Uterus (tissue), 4 donors: Measurements from ENCODE around the gene YIPF6. TPM values are rescaled to one million over a fixed set of nuclear protein-coding genes. Genes with fewer than 3 reads are reported as not detected.

ENCODE experiments used
- DNase-seq, 2 donors: peaks; one replicate each; pipeline ENCODE4 v3.0.0-alpha.2; 2019 to 2020
- H3K27ac ChIP-seq, 2 donors: fragments of 200-600 bp; sonication (generic); 1 replicate in 1 of 2; 2 replicates in 1 of 2; pipeline ENCODE4 v1.5.1; 2016 to 2018
- H3K27me3 ChIP-seq, 2 donors: fragments of 200-600 bp; sonication (generic); one replicate each; pipeline ENCODE4 v1.5.1; 2018 to 2019; ENCODE audit warnings: control low read depth in 1 of 2
- H3K36me3 ChIP-seq, 2 donors: fragments of 200-600 bp; sonication (generic); one replicate each; pipeline ENCODE4 v1.5.1; 2019; ENCODE audit warnings: control low read depth in 1 of 2
- H3K4me1 ChIP-seq, 2 donors: fragments of 200-600 bp; sonication (generic); one replicate each; pipeline ENCODE4 v1.5.1; 2018 to 2019; ENCODE audit warnings: control low read depth in 1 of 2
- H3K4me3 ChIP-seq, 2 donors: fragments of 200-600 bp; sonication (generic); 1 replicate in 1 of 2; 2 replicates in 1 of 2; pipeline ENCODE4 v1.5.1; 2018 to 2019; ENCODE audit warnings: mild to moderate bottlenecking in 1 of 2
- H3K9me3 ChIP-seq, 2 donors: fragments of 200-600 bp; sonication (generic); one replicate each; pipeline ENCODE4 v1.5.1; 2019; ENCODE audit warnings: control low read depth in 1 of 2
- POLR2A ChIP-seq, 2 donors: fragments of 450-650 bp; IDR thresholded peaks; one replicate each; pipeline ENCODE4 v1.6.1; 2016; ENCODE audit warnings: antibody characterized with exemption in 2 of 2, mild to moderate bottlenecking in 1 of 2, moderate library complexity in 1 of 2
- intact Hi-C: fragments of 100-400 bp; cut with DNase I; formaldehyde crosslinking; loops from one replicate; pipeline ENCODE4 v1.15.1; 2023; ENCODE audit warnings: low total_unique reads
- total RNA-seq, 4 donors: library from RNA; depleted of rRNA in 3 of 4; stranded (reverse); fragments of >200 nt in 3 of 4; gene quantifications; one replicate each; pipeline versions ENCODE4 v1.1.0 to v1.2.4, GENCODE V29; 2014 to 2023
- TF ChIP-seq, protein P1 (sequence below), 4 experiments: fragments of 200-600 bp in 2 of 4; fragments of 450-650 bp in 2 of 4; sonication (generic) in 2 of 4; IDR thresholded peaks; one replicate each; pipeline ENCODE4 v1.5.1; 2016 to 2019; ENCODE audit warnings: antibody characterized with exemption in 4 of 4, mild to moderate bottlenecking in 2 of 4, moderate library complexity in 1 of 4
- donor health status: DM: yes; HTN: yes; CAD: no.

YIPF6 gene
- total RNA-seq, 4 donors from 2014 or later, result 9.0 to 53.5 (median 34.6) TPM

GRCh38 chrX:68533656-68534055 lies 34.8 kb downstream of the YIPF6 start:
- Histone ChIP-seq H3K4me3 (no peak overlapping the region), H3K9me3 (no peaks in the 10 kb centered on the region), H3K4me1 (no peaks in the 10 kb centered on the region), H3K36me3 (no peaks in the 10 kb centered on the region), H3K27me3 (no peaks in the 10 kb centered on the region), H3K27ac (no peak overlapping the region)
- DNase-seq, result no peak
- TF ChIP-seq, protein P1, sequence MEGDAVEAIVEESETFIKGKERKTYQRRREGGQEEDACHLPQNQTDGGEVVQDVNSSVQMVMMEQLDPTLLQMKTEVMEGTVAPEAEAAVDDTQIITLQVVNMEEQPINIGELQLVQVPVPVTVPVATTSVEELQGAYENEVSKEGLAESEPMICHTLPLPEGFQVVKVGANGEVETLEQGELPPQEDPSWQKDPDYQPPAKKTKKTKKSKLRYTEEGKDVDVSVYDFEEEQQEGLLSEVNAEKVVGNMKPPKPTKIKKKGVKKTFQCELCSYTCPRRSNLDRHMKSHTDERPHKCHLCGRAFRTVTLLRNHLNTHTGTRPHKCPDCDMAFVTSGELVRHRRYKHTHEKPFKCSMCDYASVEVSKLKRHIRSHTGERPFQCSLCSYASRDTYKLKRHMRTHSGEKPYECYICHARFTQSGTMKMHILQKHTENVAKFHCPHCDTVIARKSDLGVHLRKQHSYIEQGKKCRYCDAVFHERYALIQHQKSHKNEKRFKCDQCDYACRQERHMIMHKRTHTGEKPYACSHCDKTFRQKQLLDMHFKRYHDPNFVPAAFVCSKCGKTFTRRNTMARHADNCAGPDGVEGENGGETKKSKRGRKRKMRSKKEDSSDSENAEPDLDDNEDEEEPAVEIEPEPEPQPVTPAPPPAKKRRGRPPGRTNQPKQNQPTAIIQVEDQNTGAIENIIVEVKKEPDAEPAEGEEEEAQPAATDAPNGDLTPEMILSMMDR (IDR thresholded peaks at IDR 0.05), result no peak
- intact Hi-C loops, result no loop called here

GRCh38 chrX:68534691-68535090 lies 35.8 kb downstream of the YIPF6 start:
- no peaks in the 10 kb centered on the region for H3K9me3 ChIP-seq
- TF ChIP-seq, protein P1 (IDR thresholded peaks at IDR 0.05), result no peak
- no peak for TF ChIP-seq POLR2A (IDR thresholded peaks at IDR 0.05)
- no peaks in the 10 kb centered on the region for H3K36me3 ChIP-seq
- H3K27me3 ChIP-seq, result no peaks in the 10 kb centered on the region
- DNase-seq, result no peak
- intact Hi-C loops, result no loop called here
- no peak overlapping the region for H3K4me3 ChIP-seq
- no peak overlapping the region for H3K27ac ChIP-seq
- no peaks in the 10 kb centered on the region for H3K4me1 ChIP-seq

- DNase-seq, result no peak
- no peak for TF ChIP-seq POLR2A (IDR thresholded peaks at IDR 0.05)
- TF ChIP-seq, protein P1 (IDR thresholded peaks at IDR 0.05), result no peak
- Histone ChIP-seq H3K4me3 (no peak overlapping the region), H3K36me3 (no peaks in the 10 kb centered on the region), H3K9me3 (no peaks in the 10 kb centered on the region), H3K4me1 (no peaks in the 10 kb centered on the region), H3K27me3 (no peaks in the 10 kb centered on the region), H3K27ac (no peak overlapping the region)
- intact Hi-C loops, result no loop called here
Measured at GRCh38 chrX:68536429-68536828, 37.6 kb downstream of the YIPF6 start.

- no peak overlapping the region for H3K27ac ChIP-seq
- no peak for DNase-seq
- H3K9me3 ChIP-seq, result no peaks in the 10 kb centered on the region
- TF ChIP-seq POLR2A (IDR thresholded peaks at IDR 0.05), result no peak
- TF ChIP-seq, protein P1 (IDR thresholded peaks at IDR 0.05), result no peak
- no peaks in the 10 kb centered on the region for H3K27me3 ChIP-seq
- no peaks in the 10 kb centered on the region for H3K36me3 ChIP-seq
- no peak overlapping the region for H3K4me3 ChIP-seq
- intact Hi-C loops, result no loop called here
- H3K4me1 ChIP-seq, result no peaks in the 10 kb centered on the region
Measured at GRCh38 chrX:68536884-68537283, 38.0 kb downstream of the YIPF6 start.

- H3K27me3 ChIP-seq, result peaks cover 0 to 4% of the 10 kb centered on the region in 2 donors
- DNase-seq, result no peak
- intact Hi-C loops, result no loop called here
- no peak overlapping the region for H3K27ac ChIP-seq
- no peak for TF ChIP-seq POLR2A (IDR thresholded peaks at IDR 0.05)
- TF ChIP-seq, protein P1 (IDR thresholded peaks at IDR 0.05), result no peak
- no peaks in the 10 kb centered on the region for H3K36me3 ChIP-seq
- H3K9me3 ChIP-seq, result no peaks in the 10 kb centered on the region
- H3K4me3 ChIP-seq, result no peak overlapping the region
- no peaks in the 10 kb centered on the region for H3K4me1 ChIP-seq
Measured at GRCh38 chrX:68550193-68550592, 51.3 kb downstream of the YIPF6 start.
